ENCODE data around the gene ACP3.

- no peak for TF ChIP-seq POLR2A (IDR thresholded peaks at IDR 0.05)
- TF ChIP-seq, protein P1, sequence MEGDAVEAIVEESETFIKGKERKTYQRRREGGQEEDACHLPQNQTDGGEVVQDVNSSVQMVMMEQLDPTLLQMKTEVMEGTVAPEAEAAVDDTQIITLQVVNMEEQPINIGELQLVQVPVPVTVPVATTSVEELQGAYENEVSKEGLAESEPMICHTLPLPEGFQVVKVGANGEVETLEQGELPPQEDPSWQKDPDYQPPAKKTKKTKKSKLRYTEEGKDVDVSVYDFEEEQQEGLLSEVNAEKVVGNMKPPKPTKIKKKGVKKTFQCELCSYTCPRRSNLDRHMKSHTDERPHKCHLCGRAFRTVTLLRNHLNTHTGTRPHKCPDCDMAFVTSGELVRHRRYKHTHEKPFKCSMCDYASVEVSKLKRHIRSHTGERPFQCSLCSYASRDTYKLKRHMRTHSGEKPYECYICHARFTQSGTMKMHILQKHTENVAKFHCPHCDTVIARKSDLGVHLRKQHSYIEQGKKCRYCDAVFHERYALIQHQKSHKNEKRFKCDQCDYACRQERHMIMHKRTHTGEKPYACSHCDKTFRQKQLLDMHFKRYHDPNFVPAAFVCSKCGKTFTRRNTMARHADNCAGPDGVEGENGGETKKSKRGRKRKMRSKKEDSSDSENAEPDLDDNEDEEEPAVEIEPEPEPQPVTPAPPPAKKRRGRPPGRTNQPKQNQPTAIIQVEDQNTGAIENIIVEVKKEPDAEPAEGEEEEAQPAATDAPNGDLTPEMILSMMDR (IDR thresholded peaks at IDR 0.05), result no peak
Observed at GRCh38 chr3:132378048-132378762, 61.0 kb downstream of the ACP3 start.

Data from thyroid gland (tissue), 4 donors.